ENCODE measurements around the gene AOAH.

GRCh38 chr7:36671432-36671829 lies 52.9 kb downstream of the AOAH start:
- TF ChIP-seq, protein P1, sequence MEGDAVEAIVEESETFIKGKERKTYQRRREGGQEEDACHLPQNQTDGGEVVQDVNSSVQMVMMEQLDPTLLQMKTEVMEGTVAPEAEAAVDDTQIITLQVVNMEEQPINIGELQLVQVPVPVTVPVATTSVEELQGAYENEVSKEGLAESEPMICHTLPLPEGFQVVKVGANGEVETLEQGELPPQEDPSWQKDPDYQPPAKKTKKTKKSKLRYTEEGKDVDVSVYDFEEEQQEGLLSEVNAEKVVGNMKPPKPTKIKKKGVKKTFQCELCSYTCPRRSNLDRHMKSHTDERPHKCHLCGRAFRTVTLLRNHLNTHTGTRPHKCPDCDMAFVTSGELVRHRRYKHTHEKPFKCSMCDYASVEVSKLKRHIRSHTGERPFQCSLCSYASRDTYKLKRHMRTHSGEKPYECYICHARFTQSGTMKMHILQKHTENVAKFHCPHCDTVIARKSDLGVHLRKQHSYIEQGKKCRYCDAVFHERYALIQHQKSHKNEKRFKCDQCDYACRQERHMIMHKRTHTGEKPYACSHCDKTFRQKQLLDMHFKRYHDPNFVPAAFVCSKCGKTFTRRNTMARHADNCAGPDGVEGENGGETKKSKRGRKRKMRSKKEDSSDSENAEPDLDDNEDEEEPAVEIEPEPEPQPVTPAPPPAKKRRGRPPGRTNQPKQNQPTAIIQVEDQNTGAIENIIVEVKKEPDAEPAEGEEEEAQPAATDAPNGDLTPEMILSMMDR (IDR thresholded peaks at IDR 0.05; ENCODE audit: borderline replicate concordance, extremely low read depth, low read length, poor library complexity, severe bottlenecking), result no peak
- no peak for TF ChIP-seq EZH2 (IDR thresholded peaks at IDR 0.05; ENCODE audit: borderline replicate concordance, low read depth, low read length, severe bottlenecking)

All from DND-41 (cell line).